Thoracic aorta (tissue), 2 donors: ENCODE data around the gene MIGA1. TPM values are rescaled to one million over a fixed set of nuclear protein-coding genes. Genes with fewer than 3 reads are reported as not detected.
A peak's percentile ranks its signal among the peaks of the same experiment; 100 is the strongest.

Experiments used
- ATAC-seq: fragments of 150-250 bp; one replicate; pipeline ENCODE4 v1.8.0; 2017; ENCODE audit warnings: low read depth; ENCODE audit not compliant: insufficient number of reproducible peaks, low FRiP score
- DNase-seq: peaks from one replicate; pipeline ENCODE4 v3.0.0-alpha.2; 2020; ENCODE audit warnings: low spot score
- H3K27ac ChIP-seq, 2 donors: fragments of 200-600 bp; sonication (generic); 1 replicate in 1 of 2; 2 replicates in 1 of 2; pipeline ENCODE4 v1.5.1; 2016; ENCODE audit warnings: mild to moderate bottlenecking in 2 of 2, moderate library complexity in 2 of 2
- H3K27me3 ChIP-seq: fragments of 200-600 bp; sonication (generic); replicated peaks from 2 replicates; pipeline ENCODE4 v1.6.0; 2016; ENCODE audit warnings: mild to moderate bottlenecking; ENCODE audit not compliant: insufficient read depth
- H3K36me3 ChIP-seq: fragments of 200-600 bp; sonication (generic); one replicate; pipeline ENCODE4 v1.5.1; 2016
- H3K4me1 ChIP-seq, 2 donors: fragments of 200-600 bp; sonication (generic); 1 replicate in 1 of 2; 2 replicates in 1 of 2; pipeline versions ENCODE4 v1.5.1 to v1.6.0; 2016; ENCODE audit warnings: low read depth in 2 of 2, mild to moderate bottlenecking in 1 of 2; ENCODE audit not compliant: control insufficient read depth in 1 of 2
- H3K4me3 ChIP-seq: fragments of 200-600 bp; sonication (generic); 2 replicates; pipeline ENCODE4 v1.5.1; 2016; ENCODE audit warnings: mild to moderate bottlenecking
- H3K9me3 ChIP-seq: fragments of 200-600 bp; sonication (generic); 2 replicates; pipeline ENCODE4 v1.5.1; 2016
- total RNA-seq, 2 donors: library from RNA; depleted of rRNA; stranded (reverse); fragments of >200 nt; gene quantifications; one replicate each; pipeline versions ENCODE4 v1.1.0 to v1.2.3, GENCODE V29; 2016
- TF ChIP-seq, protein P1 (sequence below): fragments of 200-600 bp; sonication (generic); IDR thresholded peaks from one replicate; pipeline ENCODE4 v1.5.1; 2019; ENCODE audit warnings: antibody characterized with exemption

MIGA1 gene, protein sequence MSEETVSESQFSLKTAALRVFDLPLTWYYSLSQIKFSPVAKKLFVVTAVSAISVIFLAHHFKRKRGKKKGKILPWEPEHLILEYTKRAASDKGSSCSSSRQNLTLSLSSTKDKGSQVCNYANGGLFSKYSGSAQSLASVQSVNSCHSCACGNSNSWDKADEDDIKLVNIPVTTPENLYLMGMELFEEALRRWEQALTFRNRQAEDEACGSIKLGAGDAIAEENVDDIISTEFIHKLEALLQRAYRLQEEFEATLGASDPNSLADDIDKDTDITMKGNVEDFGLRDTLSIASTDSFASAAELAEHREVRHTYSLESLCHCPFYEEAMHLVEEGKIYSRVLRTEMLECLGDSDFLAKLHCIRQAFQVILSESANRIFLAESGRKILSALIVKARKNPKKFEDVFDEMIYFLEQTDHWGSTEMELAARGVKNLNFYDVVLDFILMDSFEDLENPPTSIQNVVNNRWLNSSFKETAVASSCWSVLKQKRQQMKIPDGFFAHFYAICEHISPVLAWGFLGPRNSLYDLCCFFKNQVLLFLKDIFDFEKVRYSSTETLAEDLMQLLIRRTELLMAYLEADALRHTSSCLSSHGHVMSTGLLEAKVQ
- 10 to 100 TPM; 16.0 to 24.3 TPM for total RNA-seq

DNA sequence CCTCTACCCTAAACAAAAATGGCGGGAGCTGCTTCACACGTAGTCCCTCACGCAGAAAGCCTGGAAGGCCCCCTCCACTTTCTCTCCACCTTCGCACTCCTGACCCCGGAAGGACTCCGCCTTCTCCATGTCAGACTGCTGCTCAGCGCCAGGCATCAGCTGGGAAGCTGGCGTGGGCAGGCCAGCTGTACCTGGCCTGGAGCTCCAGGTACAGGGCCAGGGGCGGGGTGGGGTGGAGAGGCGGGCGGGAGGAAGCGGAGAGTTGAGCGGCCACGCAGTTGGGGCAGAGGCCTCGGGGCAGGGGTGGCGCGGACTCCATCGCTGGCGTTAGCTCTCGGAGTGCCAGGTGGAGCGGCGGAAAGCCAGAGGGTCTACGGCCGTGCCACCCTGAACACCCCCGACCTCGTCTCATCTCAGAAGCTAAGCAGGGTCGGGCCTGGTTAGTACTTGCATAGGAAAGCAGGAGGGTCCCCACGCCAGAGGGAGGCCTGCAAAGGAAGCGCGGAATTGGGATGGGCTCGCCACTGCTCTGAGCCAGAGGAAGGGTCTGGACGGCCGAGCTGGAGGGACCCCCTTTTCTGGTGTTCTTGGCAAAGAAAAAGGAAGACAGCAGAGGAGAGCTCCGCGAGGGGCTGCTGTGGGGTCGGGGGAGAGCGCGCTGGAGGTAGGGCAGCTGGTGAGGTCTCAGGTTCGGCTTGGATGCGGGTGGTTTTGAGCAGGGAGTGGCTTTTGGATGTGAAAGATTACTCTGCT lies at the start of gene MIGA1:
TSS of gene MIGA1 (plus strand) at position 121 of the 753 bp plus-strand sequence. CDS start 3,604 bp downstream, outside the sequence.
- peak; percentile 92 for ATAC-seq
- H3K36me3 ChIP-seq = peaks cover 6% of the 10 kb centered on the region
- no peaks in the 10 kb centered on the region for H3K27me3 ChIP-seq
- H3K9me3 ChIP-seq = no peaks in the 10 kb centered on the region
- peak within 1 kb of the TSS; percentile 89 for H3K4me3 ChIP-seq
- TF ChIP-seq, protein P1, sequence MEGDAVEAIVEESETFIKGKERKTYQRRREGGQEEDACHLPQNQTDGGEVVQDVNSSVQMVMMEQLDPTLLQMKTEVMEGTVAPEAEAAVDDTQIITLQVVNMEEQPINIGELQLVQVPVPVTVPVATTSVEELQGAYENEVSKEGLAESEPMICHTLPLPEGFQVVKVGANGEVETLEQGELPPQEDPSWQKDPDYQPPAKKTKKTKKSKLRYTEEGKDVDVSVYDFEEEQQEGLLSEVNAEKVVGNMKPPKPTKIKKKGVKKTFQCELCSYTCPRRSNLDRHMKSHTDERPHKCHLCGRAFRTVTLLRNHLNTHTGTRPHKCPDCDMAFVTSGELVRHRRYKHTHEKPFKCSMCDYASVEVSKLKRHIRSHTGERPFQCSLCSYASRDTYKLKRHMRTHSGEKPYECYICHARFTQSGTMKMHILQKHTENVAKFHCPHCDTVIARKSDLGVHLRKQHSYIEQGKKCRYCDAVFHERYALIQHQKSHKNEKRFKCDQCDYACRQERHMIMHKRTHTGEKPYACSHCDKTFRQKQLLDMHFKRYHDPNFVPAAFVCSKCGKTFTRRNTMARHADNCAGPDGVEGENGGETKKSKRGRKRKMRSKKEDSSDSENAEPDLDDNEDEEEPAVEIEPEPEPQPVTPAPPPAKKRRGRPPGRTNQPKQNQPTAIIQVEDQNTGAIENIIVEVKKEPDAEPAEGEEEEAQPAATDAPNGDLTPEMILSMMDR = no peak
- H3K4me1 ChIP-seq = peaks cover 8 to 19% of the 10 kb centered on the region in 2 donors
- H3K27ac ChIP-seq = peak within 1 kb of the TSS; percentile 50 to 66
- peak; percentile 60 for DNase-seq

DNA sequence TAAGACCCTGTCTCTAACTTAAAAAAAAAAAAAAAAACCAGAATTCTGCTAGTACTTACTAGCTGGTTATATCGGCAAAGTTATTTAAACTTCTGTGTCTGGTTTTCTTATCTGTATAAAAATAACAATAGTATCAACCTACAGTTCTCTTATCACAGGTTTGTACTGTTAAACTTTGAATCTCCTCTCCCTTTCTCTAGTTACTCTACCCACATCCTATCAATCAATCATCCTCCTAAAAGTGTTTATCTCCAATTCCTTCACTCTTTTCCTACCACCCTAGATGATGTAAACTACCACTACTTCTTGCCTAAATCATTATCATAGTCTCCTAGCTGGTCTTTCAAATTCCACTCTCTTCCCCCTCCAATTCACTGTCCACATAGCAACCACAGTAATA lies 47.4 kb upstream of the MIGA1 start:
- Histone ChIP-seq H3K4me1 (no peaks in the 10 kb centered on the region), H3K36me3 (peaks cover 19% of the 10 kb centered on the region), H3K9me3 (no peaks in the 10 kb centered on the region), H3K4me3 (no peak overlapping the region), H3K27me3 (no peaks in the 10 kb centered on the region), H3K27ac (no peak overlapping the region)
- TF ChIP-seq, protein P1 = no peak
- ATAC-seq (no peak), DNase-seq (no peak)

DNA sequence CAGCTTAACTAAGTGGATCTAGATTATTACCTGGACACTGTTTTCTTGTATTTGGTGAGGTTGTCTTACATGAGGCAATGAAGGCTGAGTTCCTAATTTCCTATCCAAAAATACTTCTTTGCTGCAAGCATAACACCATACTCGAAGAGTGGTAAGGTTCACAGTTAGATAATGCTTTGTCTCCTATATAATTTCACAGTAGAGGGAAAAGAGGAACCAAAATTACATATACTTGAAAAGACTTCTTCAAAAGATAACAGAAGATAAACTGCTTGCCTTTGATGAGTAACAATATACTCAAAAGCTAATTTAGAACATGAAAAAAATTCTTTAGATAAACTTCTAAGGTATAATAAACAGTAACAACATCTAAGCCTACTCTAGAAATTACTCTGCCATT lies 40.2 kb upstream of the MIGA1 start:
- TF ChIP-seq, protein P1 = no peak
- ATAC-seq (no peak), DNase-seq (no peak)
- Histone ChIP-seq H3K4me3 (no peak overlapping the region), H3K27me3 (no peaks in the 10 kb centered on the region), H3K36me3 (peaks cover 20% of the 10 kb centered on the region), H3K9me3 (no peaks in the 10 kb centered on the region), H3K27ac (no peak overlapping the region), H3K4me1 (peaks cover 4 to 5% of the 10 kb centered on the region in 2 donors)

DNA sequence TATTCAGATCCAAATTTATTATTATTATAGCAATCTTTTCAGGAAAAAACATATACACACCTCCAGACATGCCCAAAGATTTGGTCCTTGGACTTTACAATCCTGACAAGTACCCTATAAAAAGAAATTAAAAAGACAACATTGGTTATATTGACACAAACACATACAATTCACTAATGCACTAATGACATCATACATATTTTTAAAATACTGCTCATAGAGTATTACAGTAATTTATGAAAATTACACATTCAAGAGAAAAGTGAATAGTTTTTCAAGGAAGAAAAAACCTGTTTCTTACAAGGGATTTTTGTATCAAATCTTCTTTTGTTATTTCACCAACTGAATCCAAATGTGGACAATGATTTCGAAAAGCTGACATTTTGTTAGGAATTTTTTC lies 38.1 kb upstream of the MIGA1 start:
- H3K36me3 ChIP-seq = peaks cover 17% of the 10 kb centered on the region
- no peaks in the 10 kb centered on the region for H3K27me3 ChIP-seq
- no peak overlapping the region for H3K27ac ChIP-seq
- H3K4me1 ChIP-seq = peaks cover 4 to 5% of the 10 kb centered on the region in 2 donors
- no peaks in the 10 kb centered on the region for H3K9me3 ChIP-seq
- DNase-seq = no peak
- ATAC-seq = no peak
- TF ChIP-seq, protein P1 = no peak
- H3K4me3 ChIP-seq = no peak overlapping the region
